ENCODE results near the gene GAGE12E.
"Not testable (repeated sequence)": the region's sequence is repeated elsewhere in the genome, so short reads cannot be mapped to it uniquely, and the experiment has no call there.

GRCh38 chrX:49541433-49541832 lies 9.7 kb upstream of the GAGE12E start, which contains the start of gene GAGE12D:
- not testable (repeated sequence) for TF ChIP-seq CTCF (conservative IDR thresholded peaks at IDR 0.05; ENCODE audit: low read depth, low read length); EZH2 (IDR thresholded peaks at IDR 0.05; ENCODE audit: borderline replicate concordance, low read depth, low read length, poor library complexity, severe bottlenecking)
